NCI-H2227 (cell line): ENCODE data around the gene ZNRF3.
"Not testable (repeated sequence)": the region's sequence is repeated elsewhere in the genome, so short reads cannot be mapped to it uniquely, and the experiment has no call there.

Source experiments
- DNase-seq: peaks from one replicate; lab custom pipeline; 2025; ENCODE audit not compliant: unreplicated experiment; lab: John Stamatoyannopoulos, UW

Gene ZNRF3

DNA sequence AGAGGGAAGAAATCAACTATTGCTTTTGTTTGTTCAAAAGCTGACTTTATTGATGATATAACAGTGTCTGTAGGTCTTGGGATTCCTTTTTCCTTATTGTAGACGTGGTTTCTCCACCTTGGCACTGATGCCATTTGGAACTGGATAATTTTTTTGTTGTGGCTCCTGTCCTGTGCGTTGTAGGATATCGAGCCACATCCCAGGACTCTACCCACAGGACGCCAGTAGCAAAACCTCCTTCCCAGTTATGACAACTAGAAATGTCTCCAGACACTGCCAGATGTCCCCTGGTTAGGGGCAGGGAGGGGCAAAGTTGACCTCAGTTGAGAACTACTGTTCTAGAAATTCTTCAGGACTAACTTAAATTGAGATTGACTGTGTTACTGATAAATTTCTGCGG, 45.8 kb downstream of the ZNRF3 start:
- no peak for DNase-seq

DNA sequence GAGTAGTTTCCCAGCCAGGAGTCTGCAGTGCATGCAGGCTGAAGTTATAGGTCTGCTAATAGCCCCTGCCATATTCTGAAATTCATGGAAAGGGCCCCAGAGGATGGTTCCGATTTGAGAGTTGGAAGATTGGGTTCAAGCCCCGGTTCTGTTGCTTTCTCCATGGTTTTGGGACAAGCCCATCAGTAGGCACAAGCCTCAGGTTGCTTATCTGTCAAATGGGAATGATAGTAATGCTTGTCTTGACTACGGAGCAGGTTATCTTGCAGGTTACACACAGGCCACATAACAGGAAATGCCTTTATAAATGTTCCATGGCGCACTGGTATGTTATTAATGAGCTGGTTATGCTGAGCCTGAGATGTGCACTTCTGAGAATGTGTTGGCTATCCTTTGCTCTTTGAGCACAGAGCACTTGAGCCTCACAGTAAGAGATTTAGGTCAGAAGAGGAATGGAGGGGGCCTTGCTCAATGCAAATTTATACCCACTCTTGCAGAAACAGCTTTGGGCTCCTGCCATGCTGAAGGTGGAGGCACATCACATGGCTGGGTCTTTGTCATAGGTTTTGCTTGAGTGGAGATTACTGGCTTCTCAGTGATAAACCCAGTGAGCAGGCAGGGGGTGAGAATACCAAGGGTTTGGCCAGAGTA, 47.1 kb downstream of the ZNRF3 start:
- no peak for DNase-seq

DNA sequence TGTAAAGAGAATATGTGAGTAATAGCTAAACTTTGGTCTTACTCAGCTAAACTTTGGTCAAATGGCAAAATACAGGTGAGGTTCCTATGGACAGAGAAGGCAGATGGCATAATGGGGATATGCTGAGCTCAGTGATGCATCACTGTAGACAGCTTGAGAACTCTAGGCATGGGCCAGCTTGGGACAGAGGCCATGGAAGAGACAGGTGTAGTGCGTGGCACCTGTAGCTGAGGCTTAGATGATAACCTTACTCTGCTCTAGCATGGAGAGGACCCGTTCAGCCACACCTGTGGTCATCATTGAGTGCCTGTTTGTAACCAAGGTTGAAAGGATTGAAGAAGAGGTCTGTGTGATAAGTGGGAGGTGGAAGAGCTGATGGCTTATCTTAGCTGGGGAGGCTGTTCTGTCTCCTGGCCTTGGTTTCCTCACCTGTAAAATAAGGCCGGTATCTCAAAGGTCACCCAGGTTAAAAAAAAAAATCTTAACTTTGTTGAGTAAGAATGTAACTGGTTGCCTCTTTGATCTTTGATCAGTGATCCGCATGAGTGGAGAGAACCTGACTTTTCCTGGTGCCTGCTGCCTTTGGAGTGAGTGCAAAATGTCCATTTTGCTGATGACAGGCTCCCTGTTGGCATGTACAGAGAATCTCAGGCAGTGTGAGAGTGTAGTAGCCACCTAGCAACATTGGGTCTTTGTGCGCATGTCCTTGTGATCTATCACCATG, 48.6 kb downstream of the ZNRF3 start:
- DNase-seq = no peak

DNA sequence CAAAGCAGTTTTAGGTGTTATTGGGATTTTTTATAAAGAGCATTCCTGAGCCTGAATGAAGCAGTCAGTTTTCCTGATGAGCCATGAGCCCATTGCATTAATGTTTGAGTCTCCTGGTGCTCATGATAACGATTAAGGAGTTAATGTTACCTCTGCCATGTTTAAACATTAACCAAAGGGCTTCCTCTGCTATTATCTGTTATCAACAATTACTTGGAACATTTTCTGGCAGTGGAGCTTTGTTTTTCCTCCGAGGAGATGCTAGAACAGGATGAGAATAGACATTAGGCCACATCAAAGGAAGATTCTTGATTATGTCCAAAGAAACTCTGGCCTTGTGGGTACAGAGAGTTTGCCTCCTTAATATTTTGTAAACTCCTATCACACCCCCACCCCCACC, 49.9 kb downstream of the ZNRF3 start:
- DNase-seq = peak; percentile 7

DNA sequence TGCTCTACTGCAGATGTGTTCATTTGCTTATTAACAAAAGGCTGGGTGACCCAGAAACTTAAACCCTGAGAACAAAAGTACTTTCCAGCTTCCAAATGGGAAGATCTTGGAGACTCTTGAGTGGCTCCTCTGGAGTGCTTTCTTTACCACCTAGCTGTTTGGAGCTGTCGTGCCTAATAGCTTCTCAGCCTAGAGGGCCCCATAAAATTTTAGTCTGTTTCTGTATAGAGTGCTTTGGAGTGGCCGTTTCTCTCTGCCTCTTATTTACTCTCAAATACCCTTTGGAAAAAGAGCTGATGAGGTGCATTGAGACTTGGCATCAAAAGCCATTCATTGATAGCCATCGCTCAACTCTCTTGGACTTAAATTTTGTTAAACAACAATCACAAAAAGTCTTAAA, 50.7 kb downstream of the ZNRF3 start:
- peak; percentile 10 for DNase-seq

DNA sequence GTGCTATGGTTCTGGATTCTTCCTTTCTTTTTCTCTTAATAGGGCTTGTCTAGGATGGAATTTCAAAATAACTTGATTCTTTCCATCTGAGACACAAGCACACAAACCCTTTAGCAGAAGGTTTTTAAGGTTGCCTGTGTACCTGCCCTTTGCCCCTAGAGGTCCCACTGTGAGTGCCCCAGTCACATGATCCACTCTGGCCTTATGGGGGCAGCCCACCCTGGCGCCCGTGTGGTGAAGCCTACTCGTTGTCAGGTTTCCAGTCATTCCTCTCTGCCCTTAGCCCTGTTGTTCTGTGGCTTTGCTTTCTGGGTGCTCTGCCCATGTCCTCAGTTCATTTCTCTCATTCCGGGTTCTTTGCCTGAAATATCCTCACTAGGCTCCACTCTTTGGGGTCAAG, 51.8 kb downstream of the ZNRF3 start:
- DNase-seq = no peak

DNA sequence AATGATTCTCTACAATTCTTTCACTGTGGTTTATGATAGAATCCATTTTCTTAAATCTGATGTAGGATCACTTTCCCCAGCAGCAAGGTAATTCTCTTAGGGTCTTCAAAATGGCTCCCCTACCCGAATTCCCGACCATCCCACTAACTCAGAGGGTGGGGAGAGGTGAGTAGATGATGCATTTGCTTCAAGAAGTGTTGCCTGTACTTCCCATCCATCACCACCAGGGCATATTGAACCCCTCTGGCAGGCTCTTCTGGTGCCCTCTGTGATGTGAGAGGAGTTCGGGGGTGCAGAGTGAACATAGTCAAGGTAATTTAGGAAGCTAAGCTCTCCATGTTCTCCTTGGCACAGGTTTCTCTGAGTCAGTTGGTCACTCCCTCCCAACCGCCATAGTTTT, 52.3 kb downstream of the ZNRF3 start:
- no peak for DNase-seq

DNA sequence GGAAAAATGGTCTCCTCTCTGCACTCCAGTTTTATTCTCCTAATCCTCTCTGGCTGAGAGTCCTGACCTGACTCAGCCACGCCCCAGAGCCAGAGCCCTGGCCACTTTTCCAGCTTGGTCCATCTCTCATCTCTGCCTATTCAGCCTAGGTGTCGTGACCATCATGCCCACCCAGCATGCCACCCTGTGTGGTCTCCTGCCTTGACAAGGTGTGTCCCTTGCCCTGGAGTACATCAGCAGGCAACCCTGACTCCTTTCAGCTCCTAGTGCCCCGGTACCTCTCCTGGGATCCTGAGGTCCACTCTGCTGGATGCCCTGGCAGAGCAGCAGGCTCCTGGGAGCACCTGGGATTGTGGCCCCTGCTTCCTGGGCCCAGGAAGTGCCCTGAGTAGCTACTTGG, 52.8 kb downstream of the ZNRF3 start:
- DNase-seq = no peak

DNA sequence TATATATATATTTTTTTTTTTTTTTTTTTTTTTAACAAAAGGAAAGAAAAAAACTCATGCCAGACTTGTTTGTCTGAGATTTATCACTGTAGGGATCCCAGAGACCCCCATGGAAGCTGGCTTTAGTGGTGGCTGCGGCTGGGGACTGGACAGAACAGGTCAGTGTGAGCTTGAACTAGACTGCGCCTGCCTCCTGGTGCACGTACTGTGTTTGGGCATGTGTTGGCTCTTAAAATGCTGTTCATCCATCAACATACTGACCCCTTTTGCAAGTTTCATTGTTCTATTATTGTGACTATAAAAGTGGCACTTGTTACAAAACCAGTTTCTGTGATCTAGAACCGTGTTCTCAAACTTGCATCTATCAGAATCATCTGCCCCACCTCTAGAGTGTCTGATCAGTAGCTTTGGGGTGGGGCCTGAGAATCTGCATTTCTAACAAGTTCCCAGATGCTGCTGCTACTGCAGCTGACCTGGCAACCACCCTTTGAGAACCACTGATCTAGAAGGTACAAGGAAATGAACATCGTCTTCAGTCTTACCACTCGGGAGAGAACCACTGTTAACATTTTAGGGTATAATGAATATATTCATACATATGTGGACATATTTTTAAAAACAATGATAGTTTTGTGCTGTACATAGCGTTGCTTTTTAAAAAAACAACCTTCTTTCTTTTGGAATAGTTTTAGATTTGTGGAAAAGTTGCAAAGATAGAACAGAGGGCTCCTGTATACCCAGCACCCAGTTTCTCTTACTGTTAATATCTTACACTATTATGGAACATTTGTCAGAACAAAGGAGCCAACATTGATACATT, 54.0 kb downstream of the ZNRF3 start:
- no peak for DNase-seq

DNA sequence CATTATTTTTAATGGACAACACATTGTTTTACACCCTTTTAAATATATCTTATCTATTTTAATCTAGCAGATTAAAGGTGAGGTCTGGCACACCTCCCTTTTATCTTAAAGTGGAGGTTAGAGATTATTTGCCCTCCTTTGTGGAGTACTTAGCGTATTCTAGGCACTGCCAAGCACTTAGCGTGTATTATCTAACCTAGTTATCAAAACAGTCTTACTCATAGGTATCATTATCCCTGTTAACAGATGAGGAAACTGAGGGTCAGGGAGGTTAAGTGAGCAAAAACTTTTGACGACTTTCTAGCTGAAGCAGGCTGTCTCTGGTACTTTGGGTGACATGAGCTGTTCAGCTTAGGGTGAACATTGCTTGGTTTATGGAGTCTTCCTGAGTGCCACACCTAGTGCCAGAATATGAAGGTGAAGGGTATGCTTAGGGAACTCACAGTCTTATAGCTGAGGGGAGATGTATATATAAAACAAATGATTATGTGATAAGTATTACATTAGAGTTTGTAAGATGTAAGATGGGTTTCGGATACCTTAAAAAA, 55.0 kb downstream of the ZNRF3 start:
- DNase-seq = no peak

DNA sequence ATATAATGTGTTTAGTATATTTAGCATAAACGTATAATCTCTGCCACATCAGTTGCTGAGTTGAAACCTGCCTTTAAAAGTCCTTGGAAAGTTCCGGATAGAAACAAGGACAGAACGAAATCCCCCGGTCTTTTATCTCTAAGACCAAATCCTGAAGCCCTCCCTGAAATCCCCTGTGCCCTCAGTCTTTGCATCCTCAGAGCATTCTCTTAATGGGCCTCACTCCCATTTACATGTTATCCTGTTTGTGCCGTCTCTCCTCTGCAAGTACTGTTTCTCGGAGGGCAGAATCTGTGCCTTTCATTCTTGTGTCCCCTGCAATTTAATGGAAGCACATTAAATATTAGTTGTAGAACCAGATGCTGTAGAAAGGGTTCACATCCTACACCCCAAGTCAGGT, 56.0 kb downstream of the ZNRF3 start:
- no peak for DNase-seq

DNA sequence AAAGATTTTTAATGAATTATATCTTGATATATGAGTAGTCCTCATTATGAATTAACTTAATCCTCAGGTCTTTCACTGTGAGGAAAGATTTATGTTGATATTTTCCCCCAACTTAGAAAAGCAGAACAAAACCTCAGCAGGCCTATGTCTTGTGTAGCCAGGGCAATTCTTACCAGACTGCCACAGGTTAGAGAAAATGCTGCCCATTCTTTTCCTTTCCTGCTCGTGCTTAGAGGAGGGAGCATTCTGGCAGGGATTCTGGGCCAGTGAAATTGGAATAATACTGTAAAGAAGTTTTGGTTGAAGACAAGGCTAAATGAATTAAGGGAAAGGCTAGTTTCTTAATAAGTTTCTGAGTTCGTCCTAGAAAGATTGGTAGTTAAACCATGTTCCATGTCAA, 56.6 kb downstream of the ZNRF3 start:
- DNase-seq = no peak

DNA sequence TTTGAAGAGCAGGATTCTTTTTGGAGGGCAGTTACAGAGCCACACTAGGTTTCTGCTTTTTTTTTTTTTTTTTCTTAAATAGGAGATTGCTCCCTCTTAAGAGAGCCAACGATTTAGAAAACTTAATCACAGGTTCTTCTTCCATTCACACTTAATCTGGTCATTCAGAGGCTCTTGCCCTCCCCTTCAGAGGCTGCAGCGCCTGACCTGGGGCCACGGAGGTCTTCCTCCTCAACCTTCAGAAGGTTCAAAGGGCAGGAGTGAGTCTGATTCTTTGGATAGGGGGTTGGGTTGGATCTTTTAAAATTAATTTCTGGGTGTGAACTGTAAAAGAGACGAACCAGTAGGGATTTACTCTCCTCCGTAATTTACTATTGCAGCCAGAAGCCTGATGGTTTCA, 57.1 kb downstream of the ZNRF3 start:
- peak; percentile 8 for DNase-seq

DNA sequence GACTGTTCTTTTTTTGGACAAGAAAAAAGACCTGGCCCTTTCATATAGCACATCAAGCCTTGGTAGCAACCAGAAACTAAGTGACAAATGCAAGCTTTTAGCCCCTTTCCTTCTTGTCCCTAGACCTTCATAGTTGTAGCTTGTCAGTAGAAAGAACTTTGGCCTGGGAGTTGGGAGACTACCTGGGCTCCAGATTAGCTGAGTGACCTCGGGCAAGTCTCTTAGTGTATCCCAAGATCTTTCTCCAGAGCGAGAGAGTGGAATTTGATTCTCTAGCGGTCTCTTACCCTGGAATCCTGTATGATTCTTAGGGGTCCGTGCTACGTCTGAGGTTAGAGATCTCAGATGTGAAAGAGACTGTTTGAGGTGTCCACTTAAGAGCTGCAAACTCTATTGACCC, 59.0 kb downstream of the ZNRF3 start:
- DNase-seq = no peak

DNA sequence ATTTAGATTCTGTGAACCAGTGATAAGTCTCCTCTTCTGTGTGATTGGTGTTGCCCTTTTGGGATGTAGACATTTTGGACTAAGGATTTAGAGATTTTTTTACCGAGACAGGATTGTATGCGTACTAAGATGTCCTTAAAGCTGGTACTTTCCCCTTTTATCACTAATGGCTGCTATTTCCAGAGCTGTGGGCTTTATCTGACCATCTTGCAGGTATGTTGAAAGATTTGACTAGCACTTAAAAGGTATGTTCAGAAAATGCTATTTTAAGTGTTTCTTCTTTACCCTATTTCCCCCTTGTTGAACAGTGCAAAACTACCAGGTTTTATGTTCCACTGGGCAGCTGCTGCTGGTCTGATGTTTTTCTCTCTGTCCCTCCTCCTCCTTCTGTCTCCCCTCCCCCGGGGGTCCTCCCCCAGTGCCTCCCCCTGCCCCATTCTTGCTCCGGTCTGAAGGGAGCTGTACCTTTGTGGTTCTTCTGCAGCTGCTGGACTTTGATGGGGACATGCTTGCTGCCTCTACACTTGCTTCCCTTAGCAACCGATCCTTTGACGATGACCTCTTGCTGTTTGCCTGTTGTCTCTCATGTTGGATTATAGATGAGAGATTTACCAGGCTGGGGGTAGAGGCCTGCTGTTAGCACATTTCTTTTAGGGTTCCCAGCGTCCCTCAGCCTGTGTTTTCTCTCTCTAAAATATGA, 59.6 kb downstream of the ZNRF3 start:
- DNase-seq = no peak

DNA sequence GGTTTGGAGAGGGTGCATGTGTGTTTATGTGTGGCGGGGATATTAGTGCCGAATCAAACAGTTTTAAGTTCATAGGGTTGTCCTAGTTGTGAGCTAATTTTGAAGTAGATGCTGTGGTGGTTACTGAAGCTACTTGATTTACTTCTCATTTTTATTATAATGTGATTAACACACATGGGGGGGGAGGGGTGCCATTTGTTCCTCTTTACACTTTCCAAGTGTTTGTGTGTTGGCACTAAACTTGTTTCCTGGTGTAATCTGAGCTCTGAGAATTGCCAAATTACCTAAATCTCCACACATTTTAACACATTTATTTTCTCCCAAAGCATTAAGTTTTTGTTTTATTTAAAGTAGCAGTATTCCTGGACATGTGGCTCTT, 60.1 kb downstream of the ZNRF3 start:
- DNase-seq = no peak

DNA sequence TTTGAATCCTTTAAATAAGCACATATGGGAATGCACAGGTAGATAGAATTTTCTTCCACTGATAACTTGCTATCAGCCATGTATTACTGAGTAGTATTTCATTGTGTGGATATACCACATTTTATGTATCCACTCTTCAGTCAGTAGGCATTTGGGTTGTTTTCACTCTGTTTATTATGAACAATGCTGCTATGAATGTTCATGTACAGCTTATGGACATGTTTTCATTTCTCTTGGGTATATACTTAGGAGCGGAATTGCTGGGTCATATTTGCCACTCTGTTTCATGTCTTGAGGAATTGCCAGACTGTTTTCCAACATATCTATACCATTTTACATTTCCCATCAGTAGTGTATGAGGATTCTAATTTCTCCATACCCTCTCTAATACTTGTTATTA, 63.8 kb downstream of the ZNRF3 start:
- no peak for DNase-seq

DNA sequence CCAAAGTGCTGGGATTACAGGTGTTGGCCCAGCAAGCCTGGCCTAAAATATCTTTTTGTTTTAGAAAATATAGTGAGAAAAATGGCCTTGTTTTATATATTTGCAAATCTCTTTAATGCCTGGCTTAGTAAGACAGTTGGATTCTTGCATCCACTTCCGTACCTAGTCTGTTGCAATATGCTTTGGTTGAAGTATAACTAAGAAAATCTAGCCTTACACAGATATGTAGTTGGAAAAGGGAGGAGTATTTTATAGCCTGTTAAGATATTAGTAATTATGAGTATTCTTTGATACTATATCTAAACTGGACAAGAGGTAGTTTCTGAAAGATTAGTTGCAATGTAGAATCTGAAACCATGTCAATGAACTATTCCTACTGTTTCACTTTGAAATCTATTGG, 65.1 kb downstream of the ZNRF3 start:
- no peak for DNase-seq

DNA sequence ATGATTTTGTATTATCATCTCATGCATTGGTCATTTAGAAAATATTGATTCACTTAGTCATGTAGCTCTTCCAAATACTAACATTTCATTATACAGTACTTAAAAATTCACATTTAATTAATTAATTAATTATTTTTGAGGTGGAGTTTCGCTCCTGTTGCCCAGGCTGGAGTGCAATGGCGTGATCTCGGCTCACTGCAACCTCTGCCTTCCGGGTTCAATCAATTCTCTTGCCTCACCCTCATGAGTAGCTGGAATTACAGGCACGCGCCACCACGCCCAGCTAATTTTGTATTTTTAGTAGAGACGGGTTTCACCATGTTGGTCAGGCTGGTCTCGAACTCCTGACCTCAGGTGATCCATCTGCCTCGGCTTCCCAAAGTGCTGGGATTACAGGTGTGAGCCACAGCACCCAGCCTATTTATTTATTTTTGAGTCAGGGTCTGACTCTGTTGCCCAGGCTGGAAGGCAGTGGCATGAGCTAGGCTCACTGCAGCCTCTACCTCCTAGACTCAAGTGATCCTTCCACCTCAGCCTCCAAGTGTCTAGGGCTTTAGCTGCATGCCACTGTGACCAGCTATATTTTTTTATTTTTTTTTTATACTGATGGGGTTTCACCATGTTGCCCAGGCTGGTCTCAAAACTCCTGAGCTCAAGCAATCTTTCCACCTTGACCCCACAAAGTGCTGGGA, 65.6 kb downstream of the ZNRF3 start:
- DNase-seq = not testable (repeated sequence)

DNA sequence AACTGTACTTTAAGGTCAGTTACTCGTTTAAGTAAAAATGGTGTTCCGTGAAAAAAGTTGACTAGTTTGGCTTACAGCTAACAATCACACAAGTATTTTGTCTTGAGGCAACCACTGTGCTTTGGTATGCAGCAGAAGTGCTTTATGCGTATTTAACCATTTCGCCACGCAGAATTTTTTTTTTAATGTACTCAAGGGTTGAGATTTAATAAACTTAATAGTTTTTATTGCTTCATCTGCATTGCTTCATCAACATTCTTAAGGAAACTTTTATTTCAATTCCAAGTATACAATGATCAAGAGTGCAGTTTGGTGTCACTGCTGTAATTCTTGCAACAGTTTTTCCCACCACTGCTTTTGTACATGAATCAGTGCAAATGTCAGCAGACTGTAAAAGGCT, 66.4 kb downstream of the ZNRF3 start:
- DNase-seq = no peak
